HG03575 (cell line): Measurements from ENCODE around the gene MARCHF4.
A peak's percentile ranks its signal among the peaks of the same experiment; 100 is the strongest.

Experiments used
- ATAC-seq: cut with Tn5 transposase; IDR thresholded peaks from one replicate; pipeline ENCODE4 v1.9.1; 2021; ENCODE audit not compliant: unreplicated experiment, insufficient number of reproducible peaks, low FRiP score; ENCODE audit errors: extremely low read depth

Gene MARCHF4

GRCh38 chr2:216371721-216372702 lies at the start of gene MARCHF4:
Gene MARCHF4 (minus strand): TSS chr2:216372483. CDS start chr2:216370260, 2,223 bp downstream.
- no peak for ATAC-seq

GRCh38 chr2:216420367-216421101 lies 48.3 kb upstream of the MARCHF4 start:
- no peak for ATAC-seq

- no peak for ATAC-seq
These were observed 46.7 kb upstream of the MARCHF4 start for GRCh38 chr2:216418981-216419380.

GRCh38 chr2:216416571-216417307 lies 44.5 kb upstream of the MARCHF4 start:
- ATAC-seq, result no peak

DNA sequence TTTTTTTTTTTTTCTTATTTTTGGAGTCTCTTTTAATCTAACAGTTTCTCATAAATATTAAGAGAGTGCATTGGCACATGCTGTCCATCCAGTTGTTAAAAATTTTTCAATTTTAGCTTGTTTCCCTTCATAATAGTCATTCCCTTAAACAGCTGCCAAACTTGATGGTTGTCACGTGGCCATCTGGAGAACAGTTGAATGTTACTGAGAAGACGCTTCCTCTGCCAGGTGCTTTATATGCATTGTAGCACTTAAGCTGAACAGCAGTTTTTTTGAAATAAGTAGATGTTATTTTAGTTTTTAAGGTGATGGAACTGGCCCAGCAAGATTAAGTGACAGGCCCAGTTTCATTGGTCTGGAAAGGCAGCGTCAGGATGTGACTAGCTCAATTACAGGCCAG lies 43.3 kb upstream of the MARCHF4 start:
- ATAC-seq, result no peak

- ATAC-seq, result no peak
These were observed 42.6 kb upstream of the MARCHF4 start for GRCh38 chr2:216414772-216415319.

GRCh38 chr2:216413882-216414281 lies 41.6 kb upstream of the MARCHF4 start:
- no peak for ATAC-seq

DNA sequence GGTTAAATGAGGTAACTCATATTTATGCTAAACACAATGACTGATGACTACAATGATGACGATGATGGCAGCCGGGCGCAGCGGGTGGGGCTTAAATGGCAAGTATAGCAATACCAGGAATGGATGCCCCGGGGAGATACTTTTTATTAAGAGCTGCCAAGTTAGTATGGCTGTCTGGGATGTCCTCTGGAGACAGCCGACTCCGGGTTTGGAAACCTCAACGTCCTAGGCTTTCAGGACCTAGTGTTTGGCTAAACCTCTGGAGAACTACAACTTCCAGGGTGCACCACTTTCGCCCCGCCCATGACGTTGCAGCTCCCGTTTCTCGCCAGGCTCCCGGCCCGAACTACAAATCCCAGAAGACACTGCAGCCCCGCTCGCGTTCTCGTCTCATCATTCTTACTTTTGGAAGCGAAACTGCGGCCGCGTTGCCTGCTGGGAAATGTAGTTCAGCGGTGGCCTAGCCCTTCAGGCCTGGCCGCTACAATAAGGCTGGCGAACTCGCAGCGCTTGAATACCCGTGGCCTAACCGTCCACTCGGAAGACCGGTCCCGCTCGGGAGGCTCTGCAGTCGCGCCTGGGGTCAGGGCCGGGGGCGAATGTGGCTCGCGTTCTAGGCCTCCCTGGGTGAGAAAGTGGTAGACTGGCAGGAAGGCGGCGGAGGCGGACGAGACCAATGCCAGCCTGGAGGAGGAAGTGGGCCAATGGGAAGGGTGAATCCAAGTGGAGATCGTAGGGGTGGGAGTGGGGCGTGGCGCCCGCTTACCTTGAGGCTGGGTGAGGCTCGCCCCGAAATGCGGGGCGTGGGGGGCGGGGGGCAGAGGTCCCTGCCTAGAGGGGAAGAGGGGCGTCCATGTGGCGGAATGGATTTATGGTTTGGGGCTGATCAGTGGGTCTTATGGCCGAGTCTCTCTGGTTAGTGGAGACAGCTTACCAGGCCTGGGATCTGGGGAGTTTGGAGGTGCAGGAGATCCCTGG lies 40.0 kb upstream of the MARCHF4 start, which contains the start of gene SMARCAL1:
SMARCAL1 (plus strand) TSS at position 463 of the 978 bp plus-strand sequence. CDS start 2,221 bp downstream, outside the sequence.
- ATAC-seq, result peak; percentile 87

- no peak for ATAC-seq
These were observed 38.3 kb upstream of the MARCHF4 start for GRCh38 chr2:216410550-216410949.

GRCh38 chr2:216408426-216409290 lies 36.4 kb upstream of the MARCHF4 start:
- no peak for ATAC-seq

GRCh38 chr2:216406826-216407225 lies 34.5 kb upstream of the MARCHF4 start:
- no peak for ATAC-seq

DNA sequence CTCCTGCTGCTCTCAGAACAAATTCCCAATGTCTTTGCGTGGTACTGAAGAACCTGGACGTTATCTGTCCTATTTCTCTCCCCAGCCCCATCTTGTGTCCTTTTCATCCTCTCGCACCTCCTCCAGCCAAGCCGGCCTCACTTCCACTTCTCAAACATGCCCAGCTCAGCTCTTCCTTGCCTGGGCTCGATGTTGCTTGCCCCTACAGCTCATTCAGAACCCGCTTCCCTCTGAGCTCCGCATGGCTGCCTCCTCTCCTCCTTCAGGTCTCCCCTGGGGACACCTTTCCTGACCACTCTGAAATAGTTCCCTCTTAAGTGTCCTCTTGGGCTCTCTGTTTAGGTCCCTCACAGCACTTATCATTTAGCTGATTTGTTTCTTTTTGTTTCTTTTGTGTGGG lies 33.3 kb upstream of the MARCHF4 start:
- ATAC-seq, result no peak

GRCh38 chr2:216404010-216404618 lies 31.8 kb upstream of the MARCHF4 start:
- ATAC-seq, result no peak

DNA sequence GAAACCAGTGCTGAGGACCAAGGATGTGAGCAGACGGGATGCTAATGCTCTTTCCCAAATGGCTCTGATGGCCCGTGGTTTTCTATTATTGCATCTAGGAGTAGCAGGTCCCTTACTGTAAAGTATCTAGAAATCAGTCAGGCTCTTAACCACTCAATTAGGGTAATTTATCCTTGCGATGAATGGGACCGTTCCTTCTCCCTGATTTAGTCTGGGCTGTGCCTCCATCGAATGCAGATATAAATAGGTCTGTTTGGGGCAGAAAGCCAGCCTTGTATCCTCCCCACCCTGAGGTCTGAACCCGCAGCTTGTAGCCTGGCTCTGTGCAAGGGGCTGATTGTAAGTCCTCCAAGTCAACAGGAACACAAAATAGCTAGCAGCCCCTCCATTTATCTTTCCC lies 30.5 kb upstream of the MARCHF4 start:
- ATAC-seq, result no peak

GRCh38 chr2:216399621-216400020 lies 27.3 kb upstream of the MARCHF4 start:
- ATAC-seq, result no peak

GRCh38 chr2:216394881-216395280 lies 22.6 kb upstream of the MARCHF4 start:
- ATAC-seq, result no peak
